Sciatic nerve (tissue), 2 donors: ENCODE results near the gene ARHGEF18. TPM values are rescaled to one million over a fixed set of nuclear protein-coding genes. Genes with fewer than 3 reads are reported as not detected.
A peak's percentile ranks its signal among the peaks of the same experiment; 100 is the strongest.
"Not testable (repeated sequence)": the region's sequence is repeated elsewhere in the genome, so short reads cannot be mapped to it uniquely, and the experiment has no call there.

Experiments used
- ATAC-seq: fragments of 200-7000 bp; cut with Tn5 transposase; one replicate; pipeline ENCODE4 v1.9.1; 2020; ENCODE audit warnings: mild to moderate bottlenecking, moderate library complexity
- DNase-seq: peaks from one replicate; pipeline ENCODE4 v3.0.0-alpha.2; 2020; ENCODE audit warnings: low spot score
- intact Hi-C: fragments of 100-400 bp; cut with DNase I; formaldehyde crosslinking; loops from one replicate; pipeline ENCODE4 v1.14.2; 2022
- total RNA-seq: library from RNA; stranded (reverse); fragmentation: NEBNext Ultra II Directional; extraction: Animal tissue kit (Norgen Biotek cat#: 25700); gene quantifications from one replicate; pipeline ENCODE4 v1.2.1, GENCODE V29; 2021
- donor health status: DM: no; HTN: no; CAD: no.
- donor health status: DM: no; HTN: no; CAD: no.

ARHGEF18 gene
- 25.7 TPM for total RNA-seq

GRCh38 chr19:7348587-7349230 is at the start of gene ARHGEF18:
Gene ARHGEF18, plus strand, starts transcription at chr19:7348937. Its CDS starts 13,954 bp downstream, at chr19:7362891.
- peak; percentile 62 for ATAC-seq
- intact Hi-C loops, result no loop called here
- DNase-seq, result peak; percentile 54

GRCh38 chr19:7301525-7301924 is 47.2 kb upstream of the ARHGEF18 start:
- intact Hi-C loops, result no loop called here
- ATAC-seq, result no peak
- no peak for DNase-seq

- intact Hi-C loops, result no loop called here
- ATAC-seq (no peak), DNase-seq (no peak)
Observed at GRCh38 chr19:7303470-7303869, 45.3 kb upstream of the ARHGEF18 start.

GRCh38 chr19:7304200-7304599 is 44.5 kb upstream of the ARHGEF18 start:
- DNase-seq (peak; percentile 9), ATAC-seq (no peak)
- intact Hi-C loops, result no loop called here

- intact Hi-C loops, result no loop called here
- no peak for DNase-seq
- no peak for ATAC-seq
Observed at GRCh38 chr19:7307590-7308218, 41.0 kb upstream of the ARHGEF18 start.

GRCh38 chr19:7308327-7308726 is 40.4 kb upstream of the ARHGEF18 start:
- ATAC-seq, DNase-seq, intact Hi-C loops: not testable (repeated sequence)

- no peak for DNase-seq
- intact Hi-C loops, result no loop called here
- no peak for ATAC-seq
Observed at GRCh38 chr19:7311911-7312310, 36.8 kb upstream of the ARHGEF18 start.

GRCh38 chr19:7312816-7313215 is 35.9 kb upstream of the ARHGEF18 start:
- DNase-seq, result no peak
- no peak for ATAC-seq

GRCh38 chr19:7318176-7318575 is 30.6 kb upstream of the ARHGEF18 start:
- DNase-seq, result no peak
- intact Hi-C loops, result no loop called here
- no peak for ATAC-seq

More at GRCh38 chr19:7312816-7313215, 35.9 kb upstream of the ARHGEF18 start:
- intact Hi-C loops, result no loop called here

- intact Hi-C loops, result no loop called here
- no peak for DNase-seq
- ATAC-seq, result no peak
Observed at GRCh38 chr19:7326105-7326877, 22.4 kb upstream of the ARHGEF18 start.

- DNase-seq (no peak), ATAC-seq (no peak)
- intact Hi-C loops, result no loop called here
Observed at GRCh38 chr19:7327802-7328201, 20.9 kb upstream of the ARHGEF18 start.

GRCh38 chr19:7328647-7329046 is 20.1 kb upstream of the ARHGEF18 start:
- ATAC-seq (no peak), DNase-seq (no peak)
- intact Hi-C loops, result no loop called here

- intact Hi-C loops, result no loop called here
- ATAC-seq, result no peak
- DNase-seq, result no peak
Observed at GRCh38 chr19:7331446-7331845, 17.3 kb upstream of the ARHGEF18 start.

- intact Hi-C loops, result no loop called here
- DNase-seq (no peak), ATAC-seq (no peak)
Observed at GRCh38 chr19:7333198-7334118, 15.3 kb upstream of the ARHGEF18 start.

- intact Hi-C loops, result no loop called here
- no peak for DNase-seq
- ATAC-seq, result no peak
Observed at GRCh38 chr19:7336321-7336973, 12.3 kb upstream of the ARHGEF18 start.

- intact Hi-C loops, result no loop called here
- peak; percentile 51 for ATAC-seq
- no peak for DNase-seq
Observed at GRCh38 chr19:7337380-7338194, 11.2 kb upstream of the ARHGEF18 start.

- peak; percentile 60 for ATAC-seq
- peak; percentile 91 for DNase-seq
- intact Hi-C loops, result loop anchor here (5.0 kb wide), 1 partner anchor 239 kb away; no protein-coding TSS in a partner anchor
Observed at GRCh38 chr19:7340959-7341837, 7.5 kb upstream of the ARHGEF18 start.
